Stimulated activated CD4-positive, alpha-beta T cell treated with anti-CD3 and anti-CD28 coated beads, Interleukin-2, amount 100 ng/mL, for 4 hours (primary cell): ENCODE data around the gene NAXE.
"Not testable (repeated sequence)": the region's sequence is repeated elsewhere in the genome, so short reads cannot be mapped to it uniquely, and the experiment has no call there.

Experiments
- DNase-seq: peaks from one replicate; pipeline ENCODE4 v3.0.0-alpha.2; 2020; ENCODE audit warnings: low read depth

NAXE gene

DNA sequence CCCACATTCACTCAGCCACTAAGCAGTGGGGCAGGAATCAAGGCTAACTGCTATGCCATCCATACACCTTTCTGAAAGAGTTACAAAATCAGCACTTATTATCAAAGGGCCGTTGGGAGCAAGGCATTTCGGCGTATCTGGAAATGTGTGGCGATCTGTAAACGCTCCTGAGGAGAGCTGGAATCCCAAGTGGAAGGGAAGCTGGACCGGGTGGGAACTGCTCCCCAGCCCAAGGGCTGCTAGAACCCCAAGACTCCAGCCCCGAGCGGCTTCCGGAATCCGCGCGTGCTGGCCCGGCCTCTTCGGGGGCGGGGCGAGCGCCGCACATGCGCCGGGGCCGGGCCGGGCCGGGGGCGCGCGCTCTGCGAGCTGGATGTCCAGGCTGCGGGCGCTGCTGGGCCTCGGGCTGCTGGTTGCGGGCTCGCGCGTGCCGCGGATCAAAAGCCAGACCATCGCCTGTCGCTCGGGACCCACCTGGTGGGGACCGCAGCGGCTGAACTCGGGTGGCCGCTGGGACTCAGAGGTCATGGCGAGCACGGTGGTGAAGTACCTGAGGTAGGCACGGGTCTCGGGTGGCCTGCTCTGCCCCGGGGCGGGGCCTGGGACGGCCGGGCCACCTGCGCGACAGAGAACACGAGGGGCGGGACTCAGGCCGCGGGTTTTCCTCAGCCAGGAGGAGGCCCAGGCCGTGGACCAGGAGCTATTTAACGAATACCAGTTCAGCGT lies at the start of gene NAXE:
TSS of gene NAXE (plus strand) at position 345 of the 726 bp plus-strand sequence. CDS start at position 374, 29 bp downstream.
- DNase-seq: peak; percentile 57

DNA sequence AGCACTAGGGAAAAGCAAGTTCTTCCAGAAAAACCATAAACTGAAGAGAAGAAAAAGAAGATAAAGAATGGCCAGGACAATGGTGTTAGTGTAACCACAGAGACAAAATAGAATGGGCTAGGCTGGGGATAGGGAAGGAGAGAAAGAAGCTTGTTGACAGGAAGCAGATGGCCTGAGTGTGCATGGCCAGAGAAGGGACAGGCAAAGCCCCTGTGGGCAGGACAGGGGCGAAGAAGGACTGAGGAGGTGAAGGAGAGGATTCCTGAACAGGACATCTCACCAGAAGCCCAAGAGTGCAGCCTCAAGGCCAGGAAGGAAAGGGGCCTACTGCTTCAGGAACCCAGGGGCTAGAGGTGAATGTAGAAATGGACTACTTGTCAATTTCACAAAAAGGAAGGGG lies 48.5 kb upstream of the NAXE start:
- no peak for DNase-seq

DNA sequence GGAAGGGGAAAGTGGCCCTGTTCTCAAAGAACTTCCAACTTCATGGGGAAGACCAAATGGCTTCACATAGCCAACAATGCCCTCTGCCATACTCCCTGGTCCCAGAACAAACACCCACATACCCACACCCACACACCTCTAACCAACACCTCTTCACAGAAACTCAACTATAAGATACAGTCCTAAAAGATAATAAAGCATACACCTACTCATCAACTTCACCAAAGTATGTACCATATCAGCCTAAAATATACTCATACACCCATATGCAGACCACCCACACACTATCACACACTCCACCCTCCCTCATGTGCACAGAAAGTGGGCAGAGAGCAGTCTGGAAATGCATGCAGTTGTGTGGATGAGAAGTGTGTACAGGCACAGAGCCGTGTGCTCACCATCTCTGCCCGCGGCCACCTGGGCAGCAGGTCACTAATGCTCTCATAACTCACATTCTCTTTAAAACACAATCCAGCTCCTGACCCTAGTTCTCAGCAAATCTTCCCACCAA lies 46.9 kb upstream of the NAXE start:
- DNase-seq: no peak

DNA sequence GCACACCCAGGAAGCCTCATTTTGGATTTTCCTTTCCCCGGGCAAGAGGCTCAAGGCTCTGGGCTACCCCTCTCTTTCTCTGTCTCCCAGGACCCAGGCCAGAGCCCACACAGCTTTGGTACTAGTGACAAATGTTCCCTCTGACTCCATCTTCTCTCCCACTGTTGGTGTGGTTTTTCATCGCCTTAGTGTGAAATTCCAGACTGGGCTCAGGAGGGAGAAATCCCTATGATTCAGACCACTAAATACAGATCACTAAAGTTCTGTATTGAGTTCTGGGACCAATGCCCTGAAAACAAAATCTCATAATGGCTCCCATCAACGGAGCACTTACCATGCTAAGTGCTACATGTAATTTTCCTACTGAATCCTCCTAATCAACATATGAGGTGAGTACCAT lies 45.3 kb upstream of the NAXE start:
- no peak for DNase-seq

DNA sequence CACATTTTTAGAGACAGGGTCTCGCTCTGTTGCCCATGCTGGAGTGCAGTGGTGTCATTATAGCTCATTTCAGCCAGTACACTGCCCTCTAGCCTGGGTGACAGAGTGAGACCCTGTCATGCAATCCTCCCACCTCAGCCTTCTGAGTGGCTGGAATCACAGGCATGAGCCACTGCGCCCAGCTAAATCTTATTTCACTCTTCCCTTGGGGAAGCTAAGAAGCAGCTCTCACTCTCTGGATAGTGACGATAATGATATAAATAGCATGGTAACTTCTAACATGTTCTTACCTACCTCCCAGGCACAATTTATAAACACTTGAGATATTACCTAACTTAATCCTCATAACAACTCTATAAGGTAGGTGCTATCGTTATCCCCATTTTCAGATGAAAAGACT lies 44.1 kb upstream of the NAXE start:
- DNase-seq: no peak

DNA sequence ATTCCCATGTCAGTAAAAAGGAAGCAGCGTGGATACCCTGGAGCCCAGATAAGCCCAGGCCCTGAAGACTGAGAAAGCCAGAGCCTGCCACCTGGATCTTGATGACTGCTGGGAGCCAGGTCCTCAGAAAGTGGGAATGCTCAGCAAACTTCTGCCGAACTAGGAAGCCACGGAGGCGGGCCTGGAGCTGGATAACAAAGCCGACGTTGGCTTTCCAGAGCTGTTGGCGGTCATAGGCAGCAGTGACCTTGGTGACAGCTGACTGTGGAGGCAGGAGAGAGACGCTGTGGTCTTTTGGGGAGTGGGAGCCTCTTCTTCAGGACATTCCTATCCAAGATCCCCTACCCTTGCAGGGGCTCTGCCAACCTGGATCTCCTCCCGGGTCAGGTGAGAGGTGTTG lies 43.6 kb upstream of the NAXE start:
- no peak for DNase-seq

DNA sequence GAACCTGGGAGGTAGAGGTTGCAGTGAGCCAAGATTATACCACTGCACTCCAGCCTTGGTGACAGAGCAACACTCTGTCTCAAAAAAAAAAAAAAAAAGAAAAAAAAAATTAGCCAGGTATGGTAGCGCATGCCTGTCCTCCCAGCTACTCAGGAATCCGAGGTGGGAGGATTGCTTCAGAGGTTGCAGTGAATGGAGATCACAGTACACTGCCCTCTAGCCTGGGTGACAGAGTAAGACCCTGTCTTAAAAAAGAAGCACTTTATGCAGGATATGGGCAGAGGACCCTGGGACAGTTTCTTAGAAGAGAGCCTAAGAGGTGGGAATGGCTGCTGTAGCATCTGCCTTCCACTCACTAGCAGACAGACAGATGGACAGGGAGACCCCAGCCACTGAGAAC lies 42.2 kb upstream of the NAXE start:
- no peak for DNase-seq

DNA sequence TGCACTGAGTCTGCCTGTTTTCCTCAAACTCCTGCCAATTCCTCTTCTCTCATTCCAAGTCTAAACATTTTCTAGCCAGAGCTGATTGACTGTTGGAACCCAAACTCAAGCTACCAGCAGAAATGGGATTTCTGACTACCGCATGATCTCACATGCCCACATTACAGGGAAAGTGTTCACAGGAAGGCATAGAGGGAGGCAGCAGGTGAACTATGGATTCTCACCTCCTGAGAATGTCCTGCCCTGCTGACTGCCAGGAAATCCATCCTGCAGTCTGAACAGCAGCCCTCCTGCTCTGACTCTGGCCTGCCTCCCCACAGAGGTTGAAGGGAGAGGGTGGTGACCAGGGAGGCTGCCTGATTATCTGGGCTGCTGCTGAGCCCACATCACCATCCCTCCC lies 41.7 kb upstream of the NAXE start:
- no peak for DNase-seq

DNA sequence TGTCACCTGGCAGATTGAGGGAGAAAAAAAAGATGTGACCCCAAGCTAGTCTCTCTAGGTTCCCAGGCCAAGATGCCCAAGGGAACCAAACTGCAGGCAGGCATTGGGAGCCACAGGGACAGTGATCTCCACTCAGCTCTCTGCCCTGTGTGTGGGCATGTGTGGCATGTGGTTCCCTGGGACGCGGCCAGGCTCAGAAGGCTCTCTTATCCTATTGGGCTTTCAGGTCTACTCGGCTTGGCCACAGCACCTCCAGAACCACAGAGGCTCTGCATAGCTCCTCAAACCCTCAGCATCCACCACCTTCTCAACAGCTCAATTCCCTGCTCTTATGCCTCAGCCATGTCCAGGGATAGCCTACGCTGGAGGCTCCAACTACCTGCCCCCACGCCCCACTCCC lies 41.2 kb upstream of the NAXE start:
- no peak for DNase-seq

DNA sequence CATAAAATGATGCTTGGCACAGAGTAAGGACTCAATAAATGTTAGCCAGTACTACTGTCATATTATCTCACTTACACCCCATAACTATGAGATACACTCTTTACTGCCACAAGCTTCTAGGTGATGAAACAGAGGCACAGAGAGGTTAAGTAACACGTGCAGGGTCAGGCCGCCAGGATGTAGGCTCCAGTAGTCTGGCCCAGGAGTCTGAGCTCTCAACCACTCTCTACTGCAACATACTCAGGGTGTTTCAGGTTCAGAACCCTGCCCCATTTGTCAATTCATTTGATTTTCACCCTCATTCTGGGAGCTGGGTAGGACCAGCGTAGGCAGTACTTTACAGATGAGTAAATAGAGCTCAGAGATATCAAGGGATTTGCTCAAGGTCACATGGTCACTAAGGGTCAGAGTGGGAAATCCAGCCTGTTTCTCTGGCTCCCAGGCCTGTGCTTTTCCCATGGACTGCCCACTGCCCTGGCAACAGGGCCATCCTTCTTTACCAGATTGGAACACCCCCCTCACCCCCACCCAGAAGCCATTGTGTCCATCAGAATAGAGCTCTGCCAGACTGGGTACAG lies 40.4 kb upstream of the NAXE start:
- no peak for DNase-seq

DNA sequence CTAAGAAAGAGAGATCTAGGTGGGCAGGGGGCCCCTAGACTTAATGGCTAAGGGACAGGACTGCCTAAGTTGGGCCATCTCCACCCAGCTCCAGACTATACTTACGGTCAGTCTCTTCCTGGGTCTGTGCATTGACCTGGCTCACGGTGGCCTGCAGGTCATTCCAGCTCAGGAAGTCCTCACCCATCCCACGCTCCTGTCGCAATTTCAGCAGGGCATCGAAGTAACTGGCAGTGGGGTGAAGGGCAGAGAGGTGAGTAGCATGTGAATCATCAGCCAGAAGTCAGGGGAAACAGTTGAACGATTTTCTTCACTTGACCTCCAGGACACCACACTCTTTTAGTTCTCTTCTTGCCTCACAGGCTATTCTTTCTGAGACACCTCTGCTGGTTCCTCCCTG lies 39.7 kb upstream of the NAXE start:
- no peak for DNase-seq

DNA sequence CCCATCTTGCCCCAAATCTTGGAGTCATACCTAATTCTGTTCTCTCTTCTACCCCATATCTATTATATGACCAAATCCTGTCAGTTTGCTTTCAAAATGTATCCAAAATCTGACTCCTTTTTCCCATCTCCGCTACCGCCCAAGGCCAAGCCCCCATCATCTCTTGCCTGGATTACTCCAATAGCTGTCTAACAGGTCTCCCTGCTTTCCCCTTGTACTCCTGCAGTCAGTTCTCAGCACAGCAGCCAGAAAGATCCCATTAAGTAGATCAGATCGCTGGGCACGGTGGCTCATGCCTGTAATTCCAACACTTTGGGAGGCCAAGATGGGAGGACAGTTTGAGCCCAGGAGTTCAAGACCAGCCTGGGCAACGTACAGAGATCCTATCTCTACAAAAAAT lies 39.1 kb upstream of the NAXE start:
- no peak for DNase-seq

DNA sequence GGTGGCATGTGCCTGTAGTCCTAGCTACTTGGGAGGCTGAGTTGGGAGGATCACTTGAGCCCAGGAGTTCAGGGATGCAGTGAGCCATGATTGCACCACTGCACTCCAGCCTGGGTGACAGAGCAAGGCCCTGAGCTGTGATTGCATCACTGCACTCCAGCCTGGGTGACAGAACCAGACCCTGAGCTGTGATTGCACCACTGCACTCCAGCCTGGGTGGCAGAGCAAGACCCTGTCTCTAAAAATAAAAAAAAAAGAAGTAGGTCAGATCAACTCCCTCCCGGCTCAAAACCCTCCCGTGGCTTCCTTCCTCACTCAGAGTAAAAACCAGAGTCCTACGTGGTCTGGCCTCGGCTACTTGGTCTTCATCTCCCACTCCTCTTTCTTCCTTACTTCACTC lies 38.6 kb upstream of the NAXE start:
- DNase-seq: not testable (repeated sequence)

DNA sequence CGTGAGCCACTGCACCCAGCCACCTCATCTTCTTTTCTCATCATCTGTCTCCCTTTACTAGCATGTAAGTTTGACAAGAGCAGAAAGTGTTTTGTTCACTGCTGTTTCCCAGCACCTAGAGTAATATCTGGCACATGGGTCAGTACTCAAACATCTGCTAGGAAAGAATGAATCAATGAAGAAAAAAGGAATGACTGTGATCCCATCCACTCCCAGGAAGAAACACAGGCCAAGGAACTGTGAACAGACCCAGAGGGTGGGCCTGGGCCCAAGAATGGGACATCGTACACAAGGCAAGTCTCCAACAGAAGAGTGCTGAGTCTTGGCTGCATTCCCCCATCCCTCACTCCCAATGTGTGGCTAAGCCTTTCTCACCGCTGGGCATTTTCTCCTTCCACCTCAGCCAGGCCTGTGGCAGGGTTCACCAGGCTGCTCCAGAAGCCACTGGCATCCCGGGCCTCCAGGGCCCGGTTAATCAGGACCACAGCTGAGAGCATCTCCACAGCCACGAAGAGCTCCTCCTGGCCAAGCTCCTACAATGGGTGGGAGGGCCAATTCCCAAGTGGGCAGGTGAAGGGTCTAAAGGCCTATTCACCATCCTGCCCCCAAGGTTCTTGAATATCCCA lies 37.6 kb upstream of the NAXE start:
- no peak for DNase-seq

DNA sequence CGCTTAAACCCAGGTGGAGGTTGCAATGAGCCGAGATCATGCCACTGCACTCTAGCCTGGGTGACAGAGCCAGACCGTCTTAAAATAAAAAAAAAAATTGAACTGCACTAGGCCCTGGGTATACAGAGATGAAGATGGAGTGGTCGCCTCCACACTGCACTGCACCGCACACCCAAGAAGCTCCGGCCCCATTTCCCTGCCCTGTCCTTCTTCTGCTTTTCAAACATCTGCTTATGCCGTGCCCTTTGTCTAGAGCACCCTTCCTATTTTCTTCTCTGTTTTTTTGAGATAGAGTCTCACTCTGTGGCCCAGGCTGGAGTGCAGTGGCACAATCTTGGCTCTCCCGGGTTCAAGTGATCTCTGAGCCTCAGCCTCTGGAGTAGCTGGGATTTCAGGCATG lies 36.6 kb upstream of the NAXE start:
- DNase-seq: no peak

DNA sequence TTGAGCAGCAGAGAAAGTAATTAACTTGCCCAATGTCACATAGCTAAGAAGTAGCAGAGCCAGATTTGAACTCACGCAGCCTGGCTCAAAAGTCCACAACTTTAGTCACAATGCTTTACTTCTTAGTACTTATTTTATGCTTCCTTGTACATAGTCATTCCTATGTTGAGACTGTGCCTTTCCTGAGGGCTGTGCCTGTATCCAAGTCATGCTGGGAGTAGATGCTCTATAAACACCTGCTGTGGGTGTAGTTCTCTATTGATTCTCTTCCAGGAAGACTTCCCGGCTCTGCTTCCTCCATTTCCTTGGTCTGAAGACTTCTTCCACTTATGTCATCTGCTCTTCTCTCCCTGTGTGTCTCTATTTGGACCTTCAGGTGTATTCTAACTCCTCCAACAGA lies 35.9 kb upstream of the NAXE start:
- DNase-seq: no peak

DNA sequence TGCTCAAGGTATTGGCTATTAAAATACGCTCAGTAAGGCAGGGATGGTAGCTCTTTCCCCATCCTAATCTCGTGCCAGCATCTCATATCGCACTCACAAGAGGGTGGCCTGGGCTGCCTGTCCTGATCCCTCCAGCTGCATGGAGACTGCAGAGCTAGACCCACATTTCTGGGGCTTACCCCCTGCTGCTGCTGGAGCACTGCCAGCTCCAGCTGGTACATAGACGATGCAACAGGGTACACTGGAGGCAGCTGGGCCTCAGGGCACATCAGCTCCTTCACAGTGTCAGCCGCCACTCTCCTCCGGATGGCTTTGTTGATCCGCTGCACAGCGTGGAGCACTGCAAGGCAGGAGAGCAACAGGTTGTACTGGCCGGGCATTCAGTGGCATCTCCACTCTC lies 35.2 kb upstream of the NAXE start:
- no peak for DNase-seq

DNA sequence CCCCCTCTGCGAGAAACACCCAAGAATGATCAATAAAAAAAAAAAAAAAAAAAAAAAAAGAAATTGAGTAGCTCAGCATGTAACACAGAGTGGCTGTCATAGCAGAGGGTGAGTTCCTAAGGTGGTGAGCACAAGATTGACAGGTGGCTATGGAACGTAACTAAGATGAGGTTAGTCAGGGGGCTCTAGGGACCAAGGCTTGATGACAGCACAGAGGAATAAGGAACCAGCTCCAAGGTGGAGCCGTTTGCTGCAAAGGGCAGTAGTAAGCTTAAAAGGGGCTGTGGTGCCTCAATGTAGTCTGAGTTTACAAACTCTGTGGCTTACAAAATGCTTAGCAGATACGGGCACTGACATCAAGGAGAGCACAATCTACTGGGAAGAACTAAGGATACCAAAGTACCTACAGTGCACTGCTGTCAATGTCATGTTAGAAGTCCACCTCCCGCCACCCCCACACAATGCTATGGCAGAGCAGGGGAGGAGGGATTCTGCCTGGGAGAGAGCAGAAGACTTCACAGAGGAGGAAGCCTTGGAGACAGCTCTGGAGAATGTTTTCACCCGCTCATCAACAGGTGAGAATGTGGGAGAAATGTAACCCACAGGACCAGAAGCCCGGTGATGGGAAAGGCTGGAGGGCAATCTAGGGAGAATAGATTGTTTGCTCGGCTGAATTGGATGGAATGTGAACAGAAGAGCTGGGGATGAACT lies 32.3 kb upstream of the NAXE start:
- DNase-seq: no peak

DNA sequence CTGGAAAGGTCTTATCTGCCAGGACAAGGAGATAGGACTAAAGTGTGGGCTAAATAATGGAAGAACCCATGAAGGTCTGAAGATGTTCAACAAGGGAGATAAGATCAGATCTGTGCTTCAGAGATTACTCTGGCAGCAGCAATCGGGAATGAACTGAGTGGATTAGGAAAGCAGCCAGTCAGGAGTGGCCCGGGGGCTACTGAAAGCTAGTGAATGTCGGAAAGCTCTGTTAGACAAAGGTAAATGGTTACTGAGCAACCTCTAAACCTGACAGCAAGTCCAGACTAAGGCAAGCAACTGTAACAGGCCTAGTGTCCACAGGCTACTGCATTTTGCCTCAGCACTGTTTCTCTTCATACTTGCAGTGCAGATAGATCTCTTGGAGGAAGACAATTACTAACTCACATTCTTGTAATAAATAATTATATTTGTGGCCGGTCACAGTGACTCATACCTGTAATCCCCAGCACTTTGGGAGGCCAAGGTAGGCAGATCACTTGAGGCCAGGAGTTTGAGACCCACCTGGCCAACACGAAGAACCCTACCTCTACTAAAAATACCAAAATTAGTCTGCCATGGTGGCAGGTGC lies 31.7 kb upstream of the NAXE start:
- DNase-seq: no peak

DNA sequence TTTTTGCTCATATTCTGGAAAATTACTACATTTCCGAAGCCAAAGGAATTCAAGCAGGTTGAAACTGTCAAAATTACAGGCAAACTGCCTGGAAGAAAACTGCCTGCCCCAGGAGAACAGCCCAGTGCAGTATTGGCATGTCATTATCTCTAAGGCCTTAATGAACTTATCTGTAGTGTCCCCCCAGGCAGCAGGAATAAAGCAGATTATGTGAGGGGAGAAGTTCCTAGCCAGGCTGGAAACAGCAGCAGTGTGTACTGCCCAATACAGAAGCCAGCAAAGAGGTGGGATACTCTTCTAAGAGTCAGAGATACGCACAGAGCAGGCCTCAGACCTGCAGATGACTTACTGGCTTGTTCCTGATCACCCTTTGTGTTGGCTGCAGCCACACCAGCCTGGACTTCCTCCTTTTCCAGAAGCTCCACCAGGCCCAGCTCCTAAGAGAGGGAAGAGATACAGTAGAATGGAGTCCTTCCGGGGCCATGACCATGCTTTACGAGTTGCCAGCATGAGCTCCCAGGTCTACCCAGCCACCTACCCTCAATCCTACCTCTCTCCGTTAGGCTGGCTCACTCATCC lies 30.9 kb upstream of the NAXE start:
- DNase-seq: no peak

DNA sequence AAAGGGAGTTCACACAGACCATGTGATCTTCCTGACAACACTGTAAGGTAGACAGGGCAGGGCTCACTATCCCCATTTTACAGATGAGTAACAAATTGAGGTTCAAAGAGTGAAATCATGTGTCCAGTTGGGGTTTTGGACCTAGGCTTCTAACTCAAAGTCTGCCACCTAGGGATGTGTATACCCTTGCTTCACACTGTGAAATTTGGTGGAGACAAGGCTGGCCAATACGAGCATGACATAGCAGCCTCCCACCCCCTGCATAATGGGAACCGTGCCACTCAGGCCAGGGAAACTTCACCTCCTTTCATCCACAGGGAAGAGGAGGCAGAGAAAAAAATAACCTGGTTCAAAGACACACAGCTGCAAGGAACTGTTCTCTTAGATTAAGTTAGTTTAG lies 26.1 kb upstream of the NAXE start:
- no peak for DNase-seq

DNA sequence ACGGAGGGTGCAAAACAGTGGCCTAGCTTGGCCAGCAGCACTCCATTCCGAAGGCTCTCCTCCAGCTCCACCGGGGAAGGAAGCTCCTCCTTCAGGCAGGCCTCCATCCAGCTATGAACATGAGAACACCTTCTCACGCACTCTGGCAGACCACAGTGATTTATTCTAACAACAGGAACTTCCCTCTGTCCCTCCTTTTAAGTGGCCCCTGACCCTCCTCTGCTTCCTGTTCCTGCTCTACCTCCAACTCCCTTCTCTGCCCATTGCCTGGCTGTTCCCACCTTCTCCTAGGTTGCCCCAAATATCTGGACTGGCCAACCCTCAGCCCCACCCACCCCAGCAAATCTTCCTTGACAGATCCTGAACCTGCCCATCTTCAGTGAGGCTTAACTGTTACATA lies 25.1 kb upstream of the NAXE start:
- no peak for DNase-seq
